ENCODE data around the gene JARID2. TPM values are rescaled to one million over a fixed set of nuclear protein-coding genes. Genes with fewer than 3 reads are reported as not detected.

The JARID2 gene
- total RNA-seq, 1 experiment from 2014 or later = 180 TPM

DNA sequence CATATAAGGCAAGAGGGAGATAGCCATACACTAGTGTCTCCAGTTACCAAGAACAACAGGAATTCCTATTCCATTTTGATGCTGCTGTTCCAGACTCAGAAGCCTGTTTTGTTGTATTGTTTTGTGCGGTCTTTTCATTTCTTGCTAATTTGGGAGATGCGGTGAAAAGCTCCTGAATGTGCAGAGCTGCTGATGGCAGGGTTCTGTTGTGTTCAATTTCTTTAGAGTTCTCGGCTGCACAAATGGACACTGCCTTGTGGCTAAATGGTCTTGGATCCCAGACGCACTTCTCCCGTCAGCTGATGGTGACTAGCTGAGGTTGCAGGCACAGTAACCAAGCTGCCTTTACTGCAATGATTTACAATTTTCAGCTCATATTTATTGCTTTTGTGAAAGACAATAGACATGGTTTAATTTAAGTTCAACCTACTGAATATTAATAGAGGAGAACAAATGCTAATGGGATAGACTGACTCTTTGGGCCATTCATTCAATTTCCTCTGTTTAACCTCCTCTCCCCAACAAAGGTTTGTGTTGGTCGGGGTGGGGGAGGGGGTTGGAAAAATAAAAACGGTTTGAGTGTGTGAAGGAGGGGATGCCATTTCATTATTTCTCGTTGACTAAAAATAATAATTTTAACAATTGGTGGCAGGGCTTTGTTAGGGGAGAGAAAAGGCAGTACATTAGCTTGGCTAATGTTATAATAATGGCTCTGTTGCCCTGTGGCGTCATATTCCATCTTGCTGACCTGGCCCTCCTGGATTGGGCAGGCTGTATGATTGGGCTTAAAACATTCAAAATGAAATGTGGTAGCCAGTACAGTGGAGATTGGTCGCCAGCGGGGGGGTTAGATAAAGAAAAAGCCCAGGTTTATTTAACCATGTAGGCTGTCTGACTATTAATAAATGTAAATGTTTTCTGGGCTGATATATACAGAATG lies 159.5 kb downstream of the JARID2 start:
- no peak overlapping the region for H3K4me3 Mint-ChIP-seq
- CTCF ChIA-PET = interaction anchor here (0.7 to 1.1 kb wide), 3 partner anchors 16 to 101 kb away, joined by 3 to 5 read pairs (median 4); no protein-coding TSS in a partner anchor
- H3K27me3 Mint-ChIP-seq (ENCODE audit: low read depth) = no peaks in the 10 kb centered on the region
- peaks cover 93% of the 10 kb centered on the region for H3K4me1 Mint-ChIP-seq
- 0 out of 2 replicates have a peak, but pooled peaks cover 4% of the 10 kb centered on the region for H3K36me3 Mint-ChIP-seq
- ATAC-seq (no peak), DNase-seq (ENCODE audit: low spot score) (no peak)
- no peaks in the 10 kb centered on the region for H3K9me3 Mint-ChIP-seq
- peak overlapping the region; percentile 73 for H3K27ac Mint-ChIP-seq
- TF ChIP-seq SP1 (CRISPR knock-in tag; conservative IDR thresholded peaks at IDR 0.05) (no peak), TP53 (CRISPR knock-in tag; IDR thresholded peaks at IDR 0.05) (no peak), NFE2L1 (CRISPR knock-in tag; IDR thresholded peaks at IDR 0.05) (no peak), ETV6 (CRISPR knock-in tag; IDR thresholded peaks at IDR 0.05) (no peak), ZNF232 (CRISPR knock-in tag; IDR thresholded peaks at IDR 0.05) (no peak), SOX15 (CRISPR knock-in tag; IDR thresholded peaks at IDR 0.05) (no peak), TCF7 (CRISPR knock-in tag; IDR thresholded peaks at IDR 0.05; ENCODE audit: low read depth) (no peak), SMAD3 (CRISPR knock-in tag; IDR thresholded peaks at IDR 0.05; ENCODE audit: borderline replicate concordance) (no peak)
- TF ChIP-seq, protein P1, sequence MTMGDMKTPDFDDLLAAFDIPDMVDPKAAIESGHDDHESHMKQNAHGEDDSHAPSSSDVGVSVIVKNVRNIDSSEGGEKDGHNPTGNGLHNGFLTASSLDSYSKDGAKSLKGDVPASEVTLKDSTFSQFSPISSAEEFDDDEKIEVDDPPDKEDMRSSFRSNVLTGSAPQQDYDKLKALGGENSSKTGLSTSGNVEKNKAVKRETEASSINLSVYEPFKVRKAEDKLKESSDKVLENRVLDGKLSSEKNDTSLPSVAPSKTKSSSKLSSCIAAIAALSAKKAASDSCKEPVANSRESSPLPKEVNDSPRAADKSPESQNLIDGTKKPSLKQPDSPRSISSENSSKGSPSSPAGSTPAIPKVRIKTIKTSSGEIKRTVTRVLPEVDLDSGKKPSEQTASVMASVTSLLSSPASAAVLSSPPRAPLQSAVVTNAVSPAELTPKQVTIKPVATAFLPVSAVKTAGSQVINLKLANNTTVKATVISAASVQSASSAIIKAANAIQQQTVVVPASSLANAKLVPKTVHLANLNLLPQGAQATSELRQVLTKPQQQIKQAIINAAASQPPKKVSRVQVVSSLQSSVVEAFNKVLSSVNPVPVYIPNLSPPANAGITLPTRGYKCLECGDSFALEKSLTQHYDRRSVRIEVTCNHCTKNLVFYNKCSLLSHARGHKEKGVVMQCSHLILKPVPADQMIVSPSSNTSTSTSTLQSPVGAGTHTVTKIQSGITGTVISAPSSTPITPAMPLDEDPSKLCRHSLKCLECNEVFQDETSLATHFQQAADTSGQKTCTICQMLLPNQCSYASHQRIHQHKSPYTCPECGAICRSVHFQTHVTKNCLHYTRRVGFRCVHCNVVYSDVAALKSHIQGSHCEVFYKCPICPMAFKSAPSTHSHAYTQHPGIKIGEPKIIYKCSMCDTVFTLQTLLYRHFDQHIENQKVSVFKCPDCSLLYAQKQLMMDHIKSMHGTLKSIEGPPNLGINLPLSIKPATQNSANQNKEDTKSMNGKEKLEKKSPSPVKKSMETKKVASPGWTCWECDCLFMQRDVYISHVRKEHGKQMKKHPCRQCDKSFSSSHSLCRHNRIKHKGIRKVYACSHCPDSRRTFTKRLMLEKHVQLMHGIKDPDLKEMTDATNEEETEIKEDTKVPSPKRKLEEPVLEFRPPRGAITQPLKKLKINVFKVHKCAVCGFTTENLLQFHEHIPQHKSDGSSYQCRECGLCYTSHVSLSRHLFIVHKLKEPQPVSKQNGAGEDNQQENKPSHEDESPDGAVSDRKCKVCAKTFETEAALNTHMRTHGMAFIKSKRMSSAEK (CRISPR knock-in tag; IDR thresholded peaks at IDR 0.05; ENCODE audit: borderline replicate concordance) = no peak
- TF ChIP-seq, protein P2, sequence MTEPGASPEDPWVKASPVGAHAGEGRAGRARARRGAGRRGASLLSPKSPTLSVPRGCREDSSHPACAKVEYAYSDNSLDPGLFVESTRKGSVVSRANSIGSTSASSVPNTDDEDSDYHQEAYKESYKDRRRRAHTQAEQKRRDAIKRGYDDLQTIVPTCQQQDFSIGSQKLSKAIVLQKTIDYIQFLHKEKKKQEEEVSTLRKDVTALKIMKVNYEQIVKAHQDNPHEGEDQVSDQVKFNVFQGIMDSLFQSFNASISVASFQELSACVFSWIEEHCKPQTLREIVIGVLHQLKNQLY (CRISPR knock-in tag; IDR thresholded peaks at IDR 0.05) = no peak
- TF ChIP-seq, protein P3, sequence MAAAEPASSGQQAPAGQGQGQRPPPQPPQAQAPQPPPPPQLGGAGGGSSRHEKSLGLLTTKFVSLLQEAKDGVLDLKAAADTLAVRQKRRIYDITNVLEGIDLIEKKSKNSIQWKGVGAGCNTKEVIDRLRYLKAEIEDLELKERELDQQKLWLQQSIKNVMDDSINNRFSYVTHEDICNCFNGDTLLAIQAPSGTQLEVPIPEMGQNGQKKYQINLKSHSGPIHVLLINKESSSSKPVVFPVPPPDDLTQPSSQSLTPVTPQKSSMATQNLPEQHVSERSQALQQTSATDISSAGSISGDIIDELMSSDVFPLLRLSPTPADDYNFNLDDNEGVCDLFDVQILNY (CRISPR knock-in tag; IDR thresholded peaks at IDR 0.05) = no peak
- POLR2A ChIA-PET = no interaction called here

DNA sequence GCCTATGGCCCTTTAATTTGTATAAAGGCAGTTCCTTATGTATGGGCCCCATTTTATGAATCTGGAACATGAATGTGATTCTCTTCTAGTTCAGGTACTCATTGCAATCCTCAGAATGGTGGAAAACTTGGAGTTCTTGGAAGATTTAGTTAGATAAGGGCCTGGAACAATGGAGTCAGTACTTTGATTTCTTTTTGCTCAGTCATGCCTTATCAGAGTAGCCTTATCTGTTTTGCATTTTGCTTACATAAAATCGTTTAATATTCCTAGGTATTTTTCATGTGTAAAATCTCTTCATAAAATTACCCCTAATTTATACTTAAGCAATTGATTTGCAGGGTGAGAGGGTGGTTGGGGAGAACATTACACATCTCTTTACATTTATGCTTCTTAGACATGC lies 160.6 kb downstream of the JARID2 start:
- no peak for ATAC-seq
- H3K4me3 Mint-ChIP-seq = no peak overlapping the region
- no peaks in the 10 kb centered on the region for H3K9me3 Mint-ChIP-seq
- no peak for DNase-seq (ENCODE audit: low spot score)
- CTCF ChIA-PET = no interaction called here
- H3K36me3 Mint-ChIP-seq = peaks cover 13% of the 10 kb centered on the region
- POLR2A ChIA-PET = no interaction called here
- no peaks in the 10 kb centered on the region for H3K27me3 Mint-ChIP-seq (ENCODE audit: low read depth)
- H3K27ac Mint-ChIP-seq = peak overlapping the region; percentile 66
- H3K4me1 Mint-ChIP-seq = peaks cover 95% of the 10 kb centered on the region
- TF ChIP-seq MYBL2 (CRISPR knock-in tag; IDR thresholded peaks at IDR 0.05) = no peak
- no peak for TF ChIP-seq ZNF416 (CRISPR knock-in tag; IDR thresholded peaks at IDR 0.05)
- TF ChIP-seq, protein P4, sequence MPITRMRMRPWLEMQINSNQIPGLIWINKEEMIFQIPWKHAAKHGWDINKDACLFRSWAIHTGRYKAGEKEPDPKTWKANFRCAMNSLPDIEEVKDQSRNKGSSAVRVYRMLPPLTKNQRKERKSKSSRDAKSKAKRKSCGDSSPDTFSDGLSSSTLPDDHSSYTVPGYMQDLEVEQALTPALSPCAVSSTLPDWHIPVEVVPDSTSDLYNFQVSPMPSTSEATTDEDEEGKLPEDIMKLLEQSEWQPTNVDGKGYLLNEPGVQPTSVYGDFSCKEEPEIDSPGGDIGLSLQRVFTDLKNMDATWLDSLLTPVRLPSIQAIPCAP (CRISPR knock-in tag; IDR thresholded peaks at IDR 0.05) = no peak
- no peak for TF ChIP-seq FOXP1 (CRISPR knock-in tag; IDR thresholded peaks at IDR 0.05; ENCODE audit: borderline replicate concordance)
- no peak for TF ChIP-seq ZNF219 (CRISPR knock-in tag; IDR thresholded peaks at IDR 0.05; ENCODE audit: borderline replicate concordance)
- no peak for TF ChIP-seq SP1 (CRISPR knock-in tag; conservative IDR thresholded peaks at IDR 0.05)
- no peak for TF ChIP-seq ZNF138 (CRISPR knock-in tag; conservative IDR thresholded peaks at IDR 0.05)
- no peak for TF ChIP-seq PRRX2 (CRISPR knock-in tag; IDR thresholded peaks at IDR 0.05)
- TF ChIP-seq, protein P5, sequence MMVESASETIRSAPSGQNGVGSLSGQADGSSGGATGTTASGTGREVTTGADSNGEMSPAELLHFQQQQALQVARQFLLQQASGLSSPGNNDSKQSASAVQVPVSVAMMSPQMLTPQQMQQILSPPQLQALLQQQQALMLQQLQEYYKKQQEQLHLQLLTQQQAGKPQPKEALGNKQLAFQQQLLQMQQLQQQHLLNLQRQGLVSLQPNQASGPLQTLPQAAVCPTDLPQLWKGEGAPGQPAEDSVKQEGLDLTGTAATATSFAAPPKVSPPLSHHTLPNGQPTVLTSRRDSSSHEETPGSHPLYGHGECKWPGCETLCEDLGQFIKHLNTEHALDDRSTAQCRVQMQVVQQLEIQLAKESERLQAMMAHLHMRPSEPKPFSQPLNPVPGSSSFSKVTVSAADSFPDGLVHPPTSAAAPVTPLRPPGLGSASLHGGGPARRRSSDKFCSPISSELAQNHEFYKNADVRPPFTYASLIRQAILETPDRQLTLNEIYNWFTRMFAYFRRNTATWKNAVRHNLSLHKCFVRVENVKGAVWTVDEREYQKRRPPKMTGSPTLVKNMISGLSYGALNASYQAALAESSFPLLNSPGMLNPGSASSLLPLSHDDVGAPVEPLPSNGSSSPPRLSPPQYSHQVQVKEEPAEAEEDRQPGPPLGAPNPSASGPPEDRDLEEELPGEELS (CRISPR knock-in tag; IDR thresholded peaks at IDR 0.05) = no peak
- TF ChIP-seq, protein P6, sequence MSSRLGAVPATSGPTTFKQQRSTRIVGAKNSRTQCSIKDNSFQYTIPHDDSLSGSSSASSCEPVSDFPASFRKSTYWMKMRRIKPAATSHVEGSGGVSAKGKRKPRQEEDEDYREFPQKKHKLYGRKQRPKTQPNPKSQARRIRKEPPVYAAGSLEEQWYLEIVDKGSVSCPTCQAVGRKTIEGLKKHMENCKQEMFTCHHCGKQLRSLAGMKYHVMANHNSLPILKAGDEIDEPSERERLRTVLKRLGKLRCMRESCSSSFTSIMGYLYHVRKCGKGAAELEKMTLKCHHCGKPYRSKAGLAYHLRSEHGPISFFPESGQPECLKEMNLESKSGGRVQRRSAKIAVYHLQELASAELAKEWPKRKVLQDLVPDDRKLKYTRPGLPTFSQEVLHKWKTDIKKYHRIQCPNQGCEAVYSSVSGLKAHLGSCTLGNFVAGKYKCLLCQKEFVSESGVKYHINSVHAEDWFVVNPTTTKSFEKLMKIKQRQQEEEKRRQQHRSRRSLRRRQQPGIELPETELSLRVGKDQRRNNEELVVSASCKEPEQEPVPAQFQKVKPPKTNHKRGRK (CRISPR knock-in tag; IDR thresholded peaks at IDR 0.05; ENCODE audit: borderline replicate concordance) = no peak
- no peak for TF ChIP-seq NFATC4 (CRISPR knock-in tag; IDR thresholded peaks at IDR 0.05)
- no peak for TF ChIP-seq ZBTB21 (CRISPR knock-in tag; IDR thresholded peaks at IDR 0.05; ENCODE audit: borderline replicate concordance)
- TF ChIP-seq JAZF1 (CRISPR knock-in tag; IDR thresholded peaks at IDR 0.05) = no peak
- TF ChIP-seq, protein P3 (CRISPR knock-in tag; IDR thresholded peaks at IDR 0.05) = no peak
- no peak for TF ChIP-seq NR1H2 (CRISPR knock-in tag; IDR thresholded peaks at IDR 0.05)

All from WTC11 (cell line).